Fibroblast of pulmonary artery (primary cell): ENCODE data around the gene GMDS.

ENCODE experiments used
- DNase-seq: peaks from one replicate; pipeline ENCODE4 v3.0.0-alpha.2; 2010; ENCODE audit warnings: low read depth
- H3K4me3 ChIP-seq: replicated peaks from 2 replicates; pipeline ENCODE4 v1.5.1; 2011; ENCODE audit warnings: low read depth, mild to moderate bottlenecking, control low read depth, low read length, moderate library complexity
- CTCF ChIP-seq: IDR thresholded peaks from 2 replicates; pipeline ENCODE4 v1.5.1; 2011; ENCODE audit warnings: mild to moderate bottlenecking, control low read depth, low read length, inconsistent platforms; ENCODE audit errors: missing control alignments

Gene GMDS

GRCh38 chr6:1729133-1729749 is 516.2 kb downstream of the GMDS start:
- TF ChIP-seq CTCF, result no peak
- H3K4me3 ChIP-seq, result no peak overlapping the region
- DNase-seq, result no peak

GRCh38 chr6:1726341-1726768 is 519.0 kb downstream of the GMDS start:
- TF ChIP-seq CTCF, result no peak
- DNase-seq, result no peak
- no peak overlapping the region for H3K4me3 ChIP-seq

- TF ChIP-seq CTCF, result no peak
- H3K4me3 ChIP-seq, result no peak overlapping the region
- DNase-seq, result no peak
Measured at GRCh38 chr6:1724616-1725015, 520.8 kb downstream of the GMDS start.

GRCh38 chr6:1724124-1724523 is 521.3 kb downstream of the GMDS start:
- no peak for DNase-seq
- H3K4me3 ChIP-seq, result no peak overlapping the region
- TF ChIP-seq CTCF, result no peak

- H3K4me3 ChIP-seq, result no peak overlapping the region
- no peak for DNase-seq
- TF ChIP-seq CTCF, result no peak
Measured at GRCh38 chr6:1722801-1723200, 522.6 kb downstream of the GMDS start.

GRCh38 chr6:1720620-1721322 is 524.6 kb downstream of the GMDS start:
- H3K4me3 ChIP-seq, result no peak overlapping the region
- TF ChIP-seq CTCF, result no peak
- DNase-seq, result no peak

GRCh38 chr6:1719922-1720321 is 525.5 kb downstream of the GMDS start:
- no peak overlapping the region for H3K4me3 ChIP-seq
- no peak for TF ChIP-seq CTCF
- DNase-seq, result no peak
